Measurements from ENCODE around the gene SKIC8. TPM values are rescaled to one million over a fixed set of nuclear protein-coding genes. Genes with fewer than 3 reads are reported as not detected.

Gene SKIC8
- total RNA-seq, 2 experiments from 2014 or later, result 59.8 to 66.8 TPM

GRCh38 chr15:78315686-78316282, 16.4 kb upstream of the SKIC8 start:
- BruUV-seq (replicated peaks), result no TSS peak
- Histone ChIP-seq H3K36me3 (ENCODE audit: insufficient read depth, low read length) (no peaks in the 10 kb centered on the region), H3K4me2 (ENCODE audit: low read length) (no peak overlapping the region), H3K4me3 (ENCODE audit: low read depth, low read length, poor library complexity, severe bottlenecking) (no peak overlapping the region), H3K9me3 (ENCODE audit: low read length) (no peaks in the 10 kb centered on the region), H2AFZ (ENCODE audit: low read length) (no peak overlapping the region), H4K20me1 (ENCODE audit: insufficient read depth, low read length) (no peaks in the 10 kb centered on the region), H3K79me2 (ENCODE audit: insufficient read depth, low read depth, low read length) (no peaks in the 10 kb centered on the region), H3K27ac (ENCODE audit: low read depth, low read length, poor library complexity, severe bottlenecking) (no peak overlapping the region), H3K9me2 (ENCODE audit: insufficient read depth, low read length) (no peaks in the 10 kb centered on the region), H3K4me1 (ENCODE audit: insufficient read depth, low read length, poor library complexity, severe bottlenecking) (no peaks in the 10 kb centered on the region)
- ChIA-PET POLR2A (interaction anchor here (0.6 kb wide), 1 partner anchor 56 kb away, joined by 3 read pairs; no protein-coding TSS in a partner anchor), CTCF (ENCODE audit: unreplicated experiment) (no interaction called here)
- DNase-seq (ENCODE audit: low spot score), result peak; percentile 31
- peak; percentile 53 for TF ChIP-seq CTCF (conservative IDR thresholded peaks at IDR 0.05; ENCODE audit: low read length)
- no peak for TF ChIP-seq EZH2phosphoT487 (IDR thresholded peaks at IDR 0.05; ENCODE audit: borderline replicate concordance, low read depth, low read length)
- intact Hi-C loops (cut with micrococcal nuclease; ENCODE audit: unreplicated experiment), result no loop called here

- DNase-seq (ENCODE audit: low spot score), result no peak
- ChIA-PET POLR2A (interaction anchor here (1.0 kb wide), 1 partner anchor 15 kb away, joined by 4 read pairs; the partner anchor contains the start of gene SKIC8), CTCF (ENCODE audit: unreplicated experiment) (no interaction called here)
- no peaks in the 10 kb centered on the region for H3K79me2 ChIP-seq (ENCODE audit: insufficient read depth, low read depth, low read length)
- no peak overlapping the region for H3K27ac ChIP-seq (ENCODE audit: low read depth, low read length, poor library complexity, severe bottlenecking)
- no peak overlapping the region for H2AFZ ChIP-seq (ENCODE audit: low read length)
- H3K9me3 ChIP-seq (ENCODE audit: low read length), result no peaks in the 10 kb centered on the region
- no peaks in the 10 kb centered on the region for H3K36me3 ChIP-seq (ENCODE audit: insufficient read depth, low read length)
- no peak overlapping the region for H3K4me2 ChIP-seq (ENCODE audit: low read length)
- BruUV-seq (replicated peaks), result no TSS peak
- intact Hi-C loops (cut with micrococcal nuclease; ENCODE audit: unreplicated experiment), result no loop called here
- no peaks in the 10 kb centered on the region for H3K9me2 ChIP-seq (ENCODE audit: insufficient read depth, low read length)
- H3K4me1 ChIP-seq (ENCODE audit: insufficient read depth, low read length, poor library complexity, severe bottlenecking), result no peaks in the 10 kb centered on the region
- H4K20me1 ChIP-seq (ENCODE audit: insufficient read depth, low read length), result no peaks in the 10 kb centered on the region
- no peak overlapping the region for H3K4me3 ChIP-seq (ENCODE audit: low read depth, low read length, poor library complexity, severe bottlenecking)
- TF ChIP-seq CTCF (conservative IDR thresholded peaks at IDR 0.05; ENCODE audit: low read length) (no peak), EZH2phosphoT487 (IDR thresholded peaks at IDR 0.05; ENCODE audit: borderline replicate concordance, low read depth, low read length) (no peak)
Measured at GRCh38 chr15:78314181-78314581, 14.8 kb upstream of the SKIC8 start.

GRCh38 chr15:78313383-78313782, 14.0 kb upstream of the SKIC8 start:
- H2AFZ ChIP-seq (ENCODE audit: low read length), result no peak overlapping the region
- no peaks in the 10 kb centered on the region for H4K20me1 ChIP-seq (ENCODE audit: insufficient read depth, low read length)
- H3K36me3 ChIP-seq (ENCODE audit: insufficient read depth, low read length), result no peaks in the 10 kb centered on the region
- H3K4me3 ChIP-seq (ENCODE audit: low read depth, low read length, poor library complexity, severe bottlenecking), result no peak overlapping the region
- no TSS peak for BruUV-seq (replicated peaks)
- no peaks in the 10 kb centered on the region for H3K4me1 ChIP-seq (ENCODE audit: insufficient read depth, low read length, poor library complexity, severe bottlenecking)
- CTCF ChIA-PET (ENCODE audit: unreplicated experiment), result no interaction called here
- H3K79me2 ChIP-seq (ENCODE audit: insufficient read depth, low read depth, low read length), result no peaks in the 10 kb centered on the region
- H3K9me2 ChIP-seq (ENCODE audit: insufficient read depth, low read length), result no peaks in the 10 kb centered on the region
- intact Hi-C loops (cut with micrococcal nuclease; ENCODE audit: unreplicated experiment), result no loop called here
- no peak overlapping the region for H3K27ac ChIP-seq (ENCODE audit: low read depth, low read length, poor library complexity, severe bottlenecking)
- H3K4me2 ChIP-seq (ENCODE audit: low read length), result no peak overlapping the region
- POLR2A ChIA-PET, result interaction anchor here (1.0 kb wide), 1 partner anchor 14 kb away, joined by 4 read pairs; the partner anchor contains the start of gene SKIC8
- no peaks in the 10 kb centered on the region for H3K9me3 ChIP-seq (ENCODE audit: low read length)
- TF ChIP-seq CTCF (conservative IDR thresholded peaks at IDR 0.05; ENCODE audit: low read length), result no peak
- no peak for TF ChIP-seq EZH2phosphoT487 (IDR thresholded peaks at IDR 0.05; ENCODE audit: borderline replicate concordance, low read depth, low read length)
- no peak for DNase-seq (ENCODE audit: low spot score)

Data from OCI-LY7 (cell line).